HepG2 (cell line): Measurements from ENCODE around the gene MRPL2. TPM values are rescaled to one million over a fixed set of nuclear protein-coding genes. Genes with fewer than 3 reads are reported as not detected.
A peak's percentile ranks its signal among the peaks of the same experiment; 100 is the strongest.

Experiments used
- E2F5 ChIP-seq: sonication (generic); formaldehyde crosslinking; conservative IDR thresholded peaks from 2 replicates; pipeline ENCODE4 v1.4.0; 2020; ENCODE audit warnings: missing genetic modification reagents
- ELK4 ChIP-seq: sonication (generic); formaldehyde crosslinking; IDR thresholded peaks from 2 replicates; pipeline ENCODE4 v1.9.0; 2021; ENCODE audit warnings: missing genetic modification reagents, borderline replicate concordance
- IKZF4 ChIP-seq: sonication (generic); formaldehyde crosslinking; IDR thresholded peaks from 2 replicates; pipeline ENCODE4 v1.5.1; 2020; ENCODE audit warnings: borderline replicate concordance, mild to moderate bottlenecking, low read depth, missing genetic modification reagents; ENCODE audit errors: not compliant biosample characterization
- KLF12 ChIP-seq: sonication (generic); formaldehyde crosslinking; IDR thresholded peaks from 2 replicates; pipeline ENCODE4 v1.4.0; 2020; ENCODE audit warnings: missing genetic modification reagents, borderline replicate concordance
- MXD4 ChIP-seq: IDR thresholded peaks from 2 replicates; pipeline ENCODE4 v1.6.1; 2016; ENCODE audit warnings: mild to moderate bottlenecking, missing biosample characterization, missing genetic modification reagents
- NR2F1 ChIP-seq, 2 experiments: fragments of 450-650 bp in 1 of 2; formaldehyde crosslinking in 1 of 2; IDR thresholded peaks; 2 replicates each; pipeline versions ENCODE4 v1.5.0 to v1.6.1; 2016 to 2020; ENCODE audit warnings: mild to moderate bottlenecking in 1 of 2, missing compliant biosample characterization in 1 of 2, missing genetic modification reagents in 1 of 2, moderate library complexity in 1 of 2
- TCF12 ChIP-seq, 2 experiments: fragments of 450-650 bp in 1 of 2; sonication (generic) in 1 of 2; formaldehyde crosslinking in 1 of 2; IDR thresholded peaks; 2 replicates each; pipeline versions ENCODE4 v1.6.1 to v1.8.0; 2017 to 2022; ENCODE audit warnings: antibody characterized with exemption in 1 of 2, mild to moderate bottlenecking in 1 of 2, missing genetic modification reagents in 1 of 2, moderate library complexity in 1 of 2
- ZC3H13 ChIP-seq: sonication (generic); formaldehyde crosslinking; IDR thresholded peaks from 2 replicates; pipeline ENCODE4 v1.8.1; 2023; ENCODE audit warnings: mild to moderate bottlenecking, missing genetic modification reagents, moderate library complexity
- ZNF343 ChIP-seq: sonication (generic); formaldehyde crosslinking; IDR thresholded peaks from 2 replicates; pipeline ENCODE4 v1.4.0; 2020; ENCODE audit warnings: mild to moderate bottlenecking, missing genetic modification reagents
- ZNF350 ChIP-seq: sonication (generic); formaldehyde crosslinking; IDR thresholded peaks from 2 replicates; pipeline ENCODE4 v1.4.0; 2020; ENCODE audit warnings: mild to moderate bottlenecking, low read depth, missing genetic modification reagents, borderline replicate concordance
- polyA plus RNA-seq, 8 experiments: library from polyadenylated mRNA; depleted of rRNA in 3 of 8; stranded (reverse) in 7 of 8; unstranded in 1 of 8; fragments of >200 nt; fragmentation: Illumina TruSeq in 4 of 8; extraction: Trizol in 4 of 8; gene quantifications; 2 replicates each; pipeline versions ENCODE4 v1.2.1 to v1.2.3, GENCODE V29; 2011 to 2016; ENCODE audit warnings: low read depth in 4 of 8, missing spikeins in 1 of 8, mixed read lengths in 1 of 8; ENCODE audit not compliant: insufficient read depth in 1 of 8
- total RNA-seq, 5 experiments: library from RNA; depleted of rRNA; stranded (reverse); fragments of >200 nt; fragmentation: Illumina TruSeq; extraction: Trizol; gene quantifications; 2 replicates each; pipeline ENCODE4 v1.2.3, GENCODE V29; 2016; ENCODE audit warnings: low read depth in 1 of 5
- TF ChIP-seq, protein P1 (sequence below): sonication (generic); formaldehyde crosslinking; IDR thresholded peaks from one replicate; pipeline ENCODE4 v1.5.1; 2020; ENCODE audit warnings: mild to moderate bottlenecking, missing genetic modification reagents; ENCODE audit errors: not compliant biosample characterization

The MRPL2 gene
- total and polyA plus RNA-seq, 2 of the 13 experiments (the other 11 are each of a cell fraction or from before 2014, with no cell fraction given) = 56.8 to 65.6 TPM

GRCh38 chr6:43021270-43022047, 37.8 kb downstream of the MRPL2 start, which contains the start of gene RRP36 (continued):
- no peak for TF ChIP-seq TCF12 (IDR thresholded peaks at IDR 0.05)
- 0 out of 2 replicates have a peak, but pooled peaks have one; percentile 17 for TF ChIP-seq TCF12 (CRISPR knock-in tag; IDR thresholded peaks at IDR 0.05)
- no peak for TF ChIP-seq ZNF350 (CRISPR knock-in tag)
- TF ChIP-seq NR2F1 (CRISPR knock-in tag; IDR thresholded peaks at IDR 0.05) = no peak
- no peak for TF ChIP-seq E2F5 (CRISPR knock-in tag)
- peak; percentile 89; the same call in 1 of the 2 replicates for TF ChIP-seq ZC3H13
- peak; percentile 68 for TF ChIP-seq IKZF4 (CRISPR knock-in tag)
- TF ChIP-seq, protein P1, sequence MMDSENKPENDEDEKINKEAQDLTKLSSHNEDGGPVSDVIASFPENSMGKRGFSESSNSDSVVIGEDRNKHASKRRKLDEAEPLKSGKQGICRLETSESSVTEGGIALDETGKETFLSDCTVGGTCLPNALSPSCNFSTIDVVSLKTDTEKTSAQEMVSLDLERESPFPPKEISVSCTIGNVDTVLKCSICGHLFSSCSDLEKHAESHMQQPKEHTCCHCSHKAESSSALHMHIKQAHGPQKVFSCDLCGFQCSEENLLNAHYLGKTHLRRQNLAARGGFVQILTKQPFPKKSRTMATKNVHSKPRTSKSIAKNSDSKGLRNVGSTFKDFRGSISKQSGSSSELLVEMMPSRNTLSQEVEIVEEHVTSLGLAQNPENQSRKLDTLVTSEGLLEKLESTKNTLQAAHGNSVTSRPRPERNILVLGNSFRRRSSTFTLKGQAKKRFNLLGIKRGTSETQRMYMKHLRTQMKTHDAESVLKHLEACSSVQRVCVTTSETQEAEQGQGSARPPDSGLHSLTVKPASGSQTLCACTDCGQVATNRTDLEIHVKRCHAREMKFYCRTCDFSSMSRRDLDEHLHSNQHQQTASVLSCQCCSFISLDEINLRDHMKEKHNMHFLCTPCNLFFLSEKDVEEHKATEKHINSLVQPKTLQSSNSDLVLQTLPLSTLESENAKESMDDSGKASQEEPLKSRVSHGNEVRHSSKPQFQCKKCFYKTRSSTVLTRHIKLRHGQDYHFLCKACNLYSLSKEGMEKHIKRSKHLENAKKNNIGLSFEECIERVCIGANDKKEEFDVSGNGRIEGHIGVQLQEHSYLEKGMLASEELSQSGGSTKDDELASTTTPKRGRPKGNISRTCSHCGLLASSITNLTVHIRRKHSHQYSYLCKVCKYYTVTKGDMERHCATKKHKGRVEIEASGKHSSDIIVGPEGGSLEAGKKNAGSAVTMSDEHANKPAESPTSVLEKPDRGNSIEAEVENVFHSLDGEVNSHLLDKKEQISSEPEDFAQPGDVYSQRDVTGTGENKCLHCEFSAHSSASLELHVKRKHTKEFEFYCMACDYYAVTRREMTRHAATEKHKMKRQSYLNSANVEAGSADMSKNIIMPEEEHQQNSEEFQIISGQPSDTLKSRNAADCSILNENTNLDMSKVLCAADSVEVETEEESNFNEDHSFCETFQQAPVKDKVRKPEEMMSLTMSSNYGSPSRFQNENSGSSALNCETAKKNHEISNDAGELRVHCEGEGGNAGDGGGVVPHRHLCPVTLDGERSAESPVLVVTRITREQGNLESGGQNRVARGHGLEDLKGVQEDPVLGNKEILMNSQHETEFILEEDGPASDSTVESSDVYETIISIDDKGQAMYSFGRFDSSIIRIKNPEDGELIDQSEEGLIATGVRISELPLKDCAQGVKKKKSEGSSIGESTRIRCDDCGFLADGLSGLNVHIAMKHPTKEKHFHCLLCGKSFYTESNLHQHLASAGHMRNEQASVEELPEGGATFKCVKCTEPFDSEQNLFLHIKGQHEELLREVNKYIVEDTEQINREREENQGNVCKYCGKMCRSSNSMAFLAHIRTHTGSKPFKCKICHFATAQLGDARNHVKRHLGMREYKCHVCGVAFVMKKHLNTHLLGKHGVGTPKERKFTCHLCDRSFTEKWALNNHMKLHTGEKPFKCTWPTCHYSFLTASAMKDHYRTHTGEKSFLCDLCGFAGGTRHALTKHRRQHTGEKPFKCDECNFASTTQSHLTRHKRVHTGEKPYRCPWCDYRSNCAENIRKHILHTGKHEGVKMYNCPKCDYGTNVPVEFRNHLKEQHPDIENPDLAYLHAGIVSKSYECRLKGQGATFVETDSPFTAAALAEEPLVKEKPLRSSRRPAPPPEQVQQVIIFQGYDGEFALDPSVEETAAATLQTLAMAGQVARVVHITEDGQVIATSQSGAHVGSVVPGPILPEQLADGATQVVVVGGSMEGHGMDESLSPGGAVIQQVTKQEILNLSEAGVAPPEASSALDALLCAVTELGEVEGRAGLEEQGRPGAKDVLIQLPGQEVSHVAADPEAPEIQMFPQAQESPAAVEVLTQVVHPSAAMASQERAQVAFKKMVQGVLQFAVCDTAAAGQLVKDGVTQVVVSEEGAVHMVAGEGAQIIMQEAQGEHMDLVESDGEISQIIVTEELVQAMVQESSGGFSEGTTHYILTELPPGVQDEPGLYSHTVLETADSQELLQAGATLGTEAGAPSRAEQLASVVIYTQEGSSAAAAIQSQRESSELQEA (CRISPR knock-in tag) = peak; percentile 71
- TF ChIP-seq ZNF343 (CRISPR knock-in tag) = no peak; the same call in 1 of the 2 replicates
- TF ChIP-seq MXD4 (CRISPR knock-in tag) = peak; percentile 62; the same call in 1 of the 2 replicates
- no peak for TF ChIP-seq KLF12
- no peak for TF ChIP-seq ELK4 (CRISPR knock-in tag)
- TF ChIP-seq, all 625 proteins: peak for 259
